H1 (cell line): ENCODE measurements around the gene CREG2. TPM values are rescaled to one million over a fixed set of nuclear protein-coding genes. Genes with fewer than 3 reads are reported as not detected.

Experiments
- PHF8 ChIP-seq: fragments of 200-600 bp; sonication (generic); conservative IDR thresholded peaks from 2 replicates; pipeline ENCODE4 v1.7.1; 2012; ENCODE audit warnings: low read depth, mild to moderate bottlenecking, inconsistent platforms, low read length, moderate library complexity
- RXRA ChIP-seq: IDR thresholded peaks from 2 replicates; pipeline ENCODE4 v1.6.1; 2011; ENCODE audit warnings: low read depth, mild to moderate bottlenecking, low read length, moderate library complexity; ENCODE audit not compliant: insufficient read depth
- polyA plus RNA-seq, 7 experiments: library from polyadenylated mRNA; depleted of rRNA in 3 of 7; stranded (reverse) in 5 of 7; unstranded in 2 of 7; fragments of >200 nt in 5 of 7; fragments of 200-250 nt in 2 of 7; gene quantifications; 1 replicate in 5 of 7; 2 replicates in 1 of 7; 4 replicates in 1 of 7; pipeline versions ENCODE4 v1.2.1 to v1.2.3, GENCODE V29; 2011 to 2013; ENCODE audit warnings: missing spikeins in 2 of 7, mixed read lengths in 2 of 7
- total RNA-seq: library from RNA; stranded (reverse); fragmentation: NEBNext Ultra II Directional; extraction: Animal tissue kit (Norgen Biotek cat#: 25700); gene quantifications from 2 replicates; pipeline ENCODE4 v1.2.1, GENCODE V29; 2021
- TF ChIP-seq, protein P1 (sequence below): fragments of 300-600 bp; sonication (generic); IDR thresholded peaks from 2 replicates; pipeline ENCODE4 v1.7.1; 2012; ENCODE audit warnings: low read length, moderate library complexity, mild to moderate bottlenecking, inconsistent platforms; ENCODE audit not compliant: insufficient replicate concordance

Gene CREG2
- total and polyA plus RNA-seq, 2 of the 8 experiments (the other 6 are each of a cell fraction or from before 2014, with no cell fraction given): 2.0 to 2.2 TPM

DNA sequence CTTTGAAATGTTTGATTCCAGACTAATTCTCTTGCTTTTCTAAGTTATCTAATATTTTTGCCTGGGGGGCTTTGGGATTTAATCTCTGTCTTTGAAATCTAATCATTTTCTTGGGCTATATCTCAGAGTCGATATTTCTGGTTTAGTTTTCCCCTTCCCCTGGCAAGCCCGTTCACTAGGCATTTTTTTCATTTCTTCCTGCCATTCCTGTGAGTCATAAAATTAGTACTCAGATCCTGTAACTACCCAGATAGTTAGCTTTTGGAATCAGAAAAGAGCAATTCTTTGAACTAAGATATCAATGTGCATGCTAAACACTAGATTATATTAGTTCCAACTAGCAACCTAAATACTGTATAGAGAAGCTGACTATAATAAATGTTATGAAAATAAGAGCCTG, 49.4 kb downstream of the CREG2 start (continued):
- TF ChIP-seq, protein P1, sequence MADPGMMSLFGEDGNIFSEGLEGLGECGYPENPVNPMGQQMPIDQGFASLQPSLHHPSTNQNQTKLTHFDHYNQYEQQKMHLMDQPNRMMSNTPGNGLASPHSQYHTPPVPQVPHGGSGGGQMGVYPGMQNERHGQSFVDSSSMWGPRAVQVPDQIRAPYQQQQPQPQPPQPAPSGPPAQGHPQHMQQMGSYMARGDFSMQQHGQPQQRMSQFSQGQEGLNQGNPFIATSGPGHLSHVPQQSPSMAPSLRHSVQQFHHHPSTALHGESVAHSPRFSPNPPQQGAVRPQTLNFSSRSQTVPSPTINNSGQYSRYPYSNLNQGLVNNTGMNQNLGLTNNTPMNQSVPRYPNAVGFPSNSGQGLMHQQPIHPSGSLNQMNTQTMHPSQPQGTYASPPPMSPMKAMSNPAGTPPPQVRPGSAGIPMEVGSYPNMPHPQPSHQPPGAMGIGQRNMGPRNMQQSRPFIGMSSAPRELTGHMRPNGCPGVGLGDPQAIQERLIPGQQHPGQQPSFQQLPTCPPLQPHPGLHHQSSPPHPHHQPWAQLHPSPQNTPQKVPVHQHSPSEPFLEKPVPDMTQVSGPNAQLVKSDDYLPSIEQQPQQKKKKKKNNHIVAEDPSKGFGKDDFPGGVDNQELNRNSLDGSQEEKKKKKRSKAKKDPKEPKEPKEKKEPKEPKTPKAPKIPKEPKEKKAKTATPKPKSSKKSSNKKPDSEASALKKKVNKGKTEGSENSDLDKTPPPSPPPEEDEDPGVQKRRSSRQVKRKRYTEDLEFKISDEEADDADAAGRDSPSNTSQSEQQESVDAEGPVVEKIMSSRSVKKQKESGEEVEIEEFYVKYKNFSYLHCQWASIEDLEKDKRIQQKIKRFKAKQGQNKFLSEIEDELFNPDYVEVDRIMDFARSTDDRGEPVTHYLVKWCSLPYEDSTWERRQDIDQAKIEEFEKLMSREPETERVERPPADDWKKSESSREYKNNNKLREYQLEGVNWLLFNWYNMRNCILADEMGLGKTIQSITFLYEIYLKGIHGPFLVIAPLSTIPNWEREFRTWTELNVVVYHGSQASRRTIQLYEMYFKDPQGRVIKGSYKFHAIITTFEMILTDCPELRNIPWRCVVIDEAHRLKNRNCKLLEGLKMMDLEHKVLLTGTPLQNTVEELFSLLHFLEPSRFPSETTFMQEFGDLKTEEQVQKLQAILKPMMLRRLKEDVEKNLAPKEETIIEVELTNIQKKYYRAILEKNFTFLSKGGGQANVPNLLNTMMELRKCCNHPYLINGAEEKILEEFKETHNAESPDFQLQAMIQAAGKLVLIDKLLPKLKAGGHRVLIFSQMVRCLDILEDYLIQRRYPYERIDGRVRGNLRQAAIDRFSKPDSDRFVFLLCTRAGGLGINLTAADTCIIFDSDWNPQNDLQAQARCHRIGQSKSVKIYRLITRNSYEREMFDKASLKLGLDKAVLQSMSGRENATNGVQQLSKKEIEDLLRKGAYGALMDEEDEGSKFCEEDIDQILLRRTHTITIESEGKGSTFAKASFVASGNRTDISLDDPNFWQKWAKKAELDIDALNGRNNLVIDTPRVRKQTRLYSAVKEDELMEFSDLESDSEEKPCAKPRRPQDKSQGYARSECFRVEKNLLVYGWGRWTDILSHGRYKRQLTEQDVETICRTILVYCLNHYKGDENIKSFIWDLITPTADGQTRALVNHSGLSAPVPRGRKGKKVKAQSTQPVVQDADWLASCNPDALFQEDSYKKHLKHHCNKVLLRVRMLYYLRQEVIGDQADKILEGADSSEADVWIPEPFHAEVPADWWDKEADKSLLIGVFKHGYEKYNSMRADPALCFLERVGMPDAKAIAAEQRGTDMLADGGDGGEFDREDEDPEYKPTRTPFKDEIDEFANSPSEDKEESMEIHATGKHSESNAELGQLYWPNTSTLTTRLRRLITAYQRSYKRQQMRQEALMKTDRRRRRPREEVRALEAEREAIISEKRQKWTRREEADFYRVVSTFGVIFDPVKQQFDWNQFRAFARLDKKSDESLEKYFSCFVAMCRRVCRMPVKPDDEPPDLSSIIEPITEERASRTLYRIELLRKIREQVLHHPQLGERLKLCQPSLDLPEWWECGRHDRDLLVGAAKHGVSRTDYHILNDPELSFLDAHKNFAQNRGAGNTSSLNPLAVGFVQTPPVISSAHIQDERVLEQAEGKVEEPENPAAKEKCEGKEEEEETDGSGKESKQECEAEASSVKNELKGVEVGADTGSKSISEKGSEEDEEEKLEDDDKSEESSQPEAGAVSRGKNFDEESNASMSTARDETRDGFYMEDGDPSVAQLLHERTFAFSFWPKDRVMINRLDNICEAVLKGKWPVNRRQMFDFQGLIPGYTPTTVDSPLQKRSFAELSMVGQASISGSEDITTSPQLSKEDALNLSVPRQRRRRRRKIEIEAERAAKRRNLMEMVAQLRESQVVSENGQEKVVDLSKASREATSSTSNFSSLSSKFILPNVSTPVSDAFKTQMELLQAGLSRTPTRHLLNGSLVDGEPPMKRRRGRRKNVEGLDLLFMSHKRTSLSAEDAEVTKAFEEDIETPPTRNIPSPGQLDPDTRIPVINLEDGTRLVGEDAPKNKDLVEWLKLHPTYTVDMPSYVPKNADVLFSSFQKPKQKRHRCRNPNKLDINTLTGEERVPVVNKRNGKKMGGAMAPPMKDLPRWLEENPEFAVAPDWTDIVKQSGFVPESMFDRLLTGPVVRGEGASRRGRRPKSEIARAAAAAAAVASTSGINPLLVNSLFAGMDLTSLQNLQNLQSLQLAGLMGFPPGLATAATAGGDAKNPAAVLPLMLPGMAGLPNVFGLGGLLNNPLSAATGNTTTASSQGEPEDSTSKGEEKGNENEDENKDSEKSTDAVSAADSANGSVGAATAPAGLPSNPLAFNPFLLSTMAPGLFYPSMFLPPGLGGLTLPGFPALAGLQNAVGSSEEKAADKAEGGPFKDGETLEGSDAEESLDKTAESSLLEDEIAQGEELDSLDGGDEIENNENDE: no peak
- no peak for TF ChIP-seq PHF8
- no peak for TF ChIP-seq RXRA
